ENCODE results near the gene GAPVD1. TPM values are rescaled to one million over a fixed set of nuclear protein-coding genes. Genes with fewer than 3 reads are reported as not detected.

The GAPVD1 gene
- total RNA-seq, 4 donors from 2014 or later: 34.8 to 65.4 (median 44.1) TPM

DNA sequence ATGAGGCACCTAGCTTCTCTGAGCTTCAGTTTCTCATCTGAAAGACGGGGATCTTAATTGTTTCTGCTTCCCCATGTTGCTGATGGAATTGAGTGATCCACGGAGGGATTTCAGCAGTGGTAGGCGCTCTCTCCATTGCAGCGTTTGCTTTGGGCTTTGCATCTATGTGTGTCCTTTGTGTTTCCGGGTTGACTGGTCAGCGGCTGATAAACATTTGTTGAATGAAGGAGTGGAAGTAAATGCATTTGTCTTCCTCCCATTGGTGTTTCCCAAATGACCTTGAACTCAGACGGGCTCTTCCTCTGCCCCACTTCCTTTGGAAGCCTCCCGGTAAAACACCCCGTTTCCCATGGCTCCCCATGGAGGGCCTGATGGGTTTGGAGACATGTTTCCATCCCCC, 117.2 kb downstream of the GAPVD1 start:
- intact Hi-C loops (cut with DNase I): no loop called here
- Histone ChIP-seq H3K4me1 (peaks cover 0 to 24% (median 13%) of the 10 kb centered on the region in 3 donors), H3K9me3 (no peaks in the 10 kb centered on the region)

DNA sequence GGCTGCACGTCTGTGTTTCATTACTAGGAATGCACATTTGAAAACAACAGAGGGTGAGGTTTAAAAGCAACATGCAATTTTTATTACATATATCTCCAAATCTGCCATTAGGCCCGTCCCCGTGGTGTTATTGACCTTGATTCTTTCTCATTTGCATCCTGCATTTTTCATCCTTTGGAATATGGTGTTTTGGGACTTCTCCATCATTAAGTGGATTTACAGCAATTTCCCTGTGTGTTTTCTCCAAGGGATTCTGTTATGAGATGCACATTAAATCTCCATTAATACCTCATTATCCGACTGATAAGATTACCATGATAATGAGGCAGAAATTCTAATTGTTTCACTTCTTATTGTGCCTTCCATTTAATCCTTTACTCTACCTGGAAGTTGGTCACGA, 117.6 kb downstream of the GAPVD1 start:
- Histone ChIP-seq H3K4me3 (no peak overlapping the region), H3K27ac (no peak overlapping the region), H3K4me1 (peaks cover 0 to 20% (median 9%) of the 10 kb centered on the region in 3 donors), H3K9me3 (no peaks in the 10 kb centered on the region), H3K36me3 (no peaks in the 10 kb centered on the region), H3K27me3 (peaks cover 0 to 12% (median 0%) of the 10 kb centered on the region in 4 donors)
- TF ChIP-seq, protein P1, sequence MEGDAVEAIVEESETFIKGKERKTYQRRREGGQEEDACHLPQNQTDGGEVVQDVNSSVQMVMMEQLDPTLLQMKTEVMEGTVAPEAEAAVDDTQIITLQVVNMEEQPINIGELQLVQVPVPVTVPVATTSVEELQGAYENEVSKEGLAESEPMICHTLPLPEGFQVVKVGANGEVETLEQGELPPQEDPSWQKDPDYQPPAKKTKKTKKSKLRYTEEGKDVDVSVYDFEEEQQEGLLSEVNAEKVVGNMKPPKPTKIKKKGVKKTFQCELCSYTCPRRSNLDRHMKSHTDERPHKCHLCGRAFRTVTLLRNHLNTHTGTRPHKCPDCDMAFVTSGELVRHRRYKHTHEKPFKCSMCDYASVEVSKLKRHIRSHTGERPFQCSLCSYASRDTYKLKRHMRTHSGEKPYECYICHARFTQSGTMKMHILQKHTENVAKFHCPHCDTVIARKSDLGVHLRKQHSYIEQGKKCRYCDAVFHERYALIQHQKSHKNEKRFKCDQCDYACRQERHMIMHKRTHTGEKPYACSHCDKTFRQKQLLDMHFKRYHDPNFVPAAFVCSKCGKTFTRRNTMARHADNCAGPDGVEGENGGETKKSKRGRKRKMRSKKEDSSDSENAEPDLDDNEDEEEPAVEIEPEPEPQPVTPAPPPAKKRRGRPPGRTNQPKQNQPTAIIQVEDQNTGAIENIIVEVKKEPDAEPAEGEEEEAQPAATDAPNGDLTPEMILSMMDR (IDR thresholded peaks at IDR 0.05): no peak
- no peak for TF ChIP-seq POLR2A (IDR thresholded peaks at IDR 0.05)
- 62 to 76% methylated on average over 5 of the region's 5 CpGs for WGBS, 2 donors
- DNase-seq: no peak
- intact Hi-C loops (cut with DNase I): no loop called here

More for the DNA sequence above, 117.2 kb downstream of the GAPVD1 start:
- Histone ChIP-seq H3K27me3 (peaks cover 0 to 12% (median 0%) of the 10 kb centered on the region in 4 donors), H3K27ac (no peak overlapping the region), H3K4me3 (no peak overlapping the region), H3K36me3 (no peaks in the 10 kb centered on the region)
- no peak for TF ChIP-seq POLR2A (IDR thresholded peaks at IDR 0.05)
- TF ChIP-seq, protein P1 (IDR thresholded peaks at IDR 0.05): no peak
- DNase-seq: no peak
- 63 to 69% methylated on average over 9 of the region's 9 CpGs for WGBS, 2 donors

DNA sequence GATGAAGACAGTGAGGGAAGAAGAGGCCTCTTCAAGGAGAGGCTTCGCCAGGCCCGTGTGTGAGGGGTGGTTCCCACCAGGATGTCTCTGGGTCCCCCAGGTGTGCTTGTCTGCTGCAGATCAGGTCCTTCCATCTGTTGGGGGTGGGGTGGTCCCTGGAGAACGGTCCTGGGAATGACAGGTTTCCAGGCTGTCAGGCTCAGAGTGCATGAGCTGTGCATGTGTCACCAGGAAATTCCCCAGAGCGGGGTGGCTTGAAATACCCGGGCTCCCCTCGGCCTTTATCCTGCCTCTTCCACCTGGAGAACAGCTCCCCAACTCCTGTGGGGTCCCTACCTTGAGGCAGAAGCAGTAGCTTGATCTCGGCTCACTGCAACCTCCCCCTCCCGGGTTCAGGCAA, 118.8 kb downstream of the GAPVD1 start:
- WGBS, 2 donors: 46 to 100% methylated on average over 1 to 5 of the region's 8 CpGs
- no peak overlapping the region for H3K4me3 ChIP-seq
- peaks cover 0 to 12% (median 0%) of the 10 kb centered on the region in 4 donors for H3K27me3 ChIP-seq
- H3K4me1 ChIP-seq: peaks cover 0 to 9% (median 0%) of the 10 kb centered on the region in 3 donors
- no peak overlapping the region for H3K27ac ChIP-seq
- TF ChIP-seq, protein P1 (IDR thresholded peaks at IDR 0.05): no peak
- TF ChIP-seq POLR2A (IDR thresholded peaks at IDR 0.05): no peak
- no peaks in the 10 kb centered on the region for H3K36me3 ChIP-seq
- no peaks in the 10 kb centered on the region for H3K9me3 ChIP-seq
- DNase-seq: no peak
- intact Hi-C loops (cut with DNase I): no loop called here

DNA sequence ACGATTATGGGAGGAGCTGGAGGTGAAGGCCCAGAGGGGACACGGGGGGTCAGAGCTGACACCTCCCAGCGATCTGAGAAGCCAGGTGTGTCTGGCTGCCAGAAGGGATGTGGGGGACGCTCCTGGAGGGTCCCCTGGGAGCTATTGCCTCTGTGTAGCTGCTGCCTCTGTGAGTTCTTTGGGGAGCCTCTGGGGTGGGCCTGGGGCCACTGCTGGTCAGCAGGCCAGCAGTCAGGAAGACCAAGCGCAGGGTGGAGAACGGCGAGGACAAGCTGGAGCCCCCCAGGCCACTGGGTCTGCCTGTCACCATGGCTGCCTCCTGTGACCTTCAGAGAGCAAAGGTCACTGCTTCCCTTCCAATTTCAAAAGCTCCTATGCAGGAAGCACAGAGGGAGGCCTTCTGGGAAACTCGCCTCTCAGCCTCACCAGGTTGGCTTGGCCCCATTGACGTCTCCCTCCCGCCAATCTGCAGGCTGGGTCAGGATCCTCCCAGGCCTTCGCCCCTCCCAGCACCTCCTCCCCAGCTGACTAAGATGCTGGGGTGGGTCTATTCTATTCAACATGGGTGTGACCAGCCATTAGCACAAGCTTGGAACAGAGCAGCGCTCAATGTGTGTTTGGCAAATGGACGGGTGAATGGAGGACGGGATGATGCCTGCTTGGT, 126.4 kb downstream of the GAPVD1 start:
- no peak overlapping the region for H3K27ac ChIP-seq
- H3K4me3 ChIP-seq: no peak overlapping the region
- intact Hi-C loops (cut with DNase I): no loop called here
- DNase-seq: no peak
- no peaks in the 10 kb centered on the region for H3K4me1 ChIP-seq
- no peaks in the 10 kb centered on the region for H3K9me3 ChIP-seq
- TF ChIP-seq, protein P1 (IDR thresholded peaks at IDR 0.05): no peak
- TF ChIP-seq POLR2A (IDR thresholded peaks at IDR 0.05): no peak
- H3K36me3 ChIP-seq: no peaks in the 10 kb centered on the region
- WGBS, 2 donors: 70 to 85% methylated on average over 2 to 7 of the region's 14 CpGs
- H3K27me3 ChIP-seq: no peaks in the 10 kb centered on the region

DNA sequence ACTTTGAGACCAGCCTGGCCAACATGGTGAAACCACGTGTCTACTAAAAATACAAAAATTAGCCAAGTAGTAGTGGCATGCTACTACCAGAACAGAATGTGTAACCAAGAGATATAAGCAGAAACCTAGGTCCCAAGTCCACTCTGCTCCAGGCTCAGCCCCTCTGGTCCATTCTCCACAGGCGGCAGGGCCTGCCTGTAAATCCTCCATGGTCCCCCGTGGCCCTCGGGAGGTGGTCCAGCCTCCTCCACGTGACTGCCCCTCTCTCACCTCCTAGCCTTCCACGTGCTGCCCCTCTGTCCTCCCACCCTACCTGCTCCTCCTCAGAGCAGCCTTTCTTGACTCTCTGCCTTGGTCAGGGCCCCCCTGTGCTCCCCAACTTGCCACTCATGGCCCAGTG, 127.4 kb downstream of the GAPVD1 start:
- TF ChIP-seq, protein P1 (IDR thresholded peaks at IDR 0.05): no peak
- TF ChIP-seq POLR2A (IDR thresholded peaks at IDR 0.05): no peak
- Histone ChIP-seq H3K9me3 (no peaks in the 10 kb centered on the region), H3K36me3 (no peaks in the 10 kb centered on the region), H3K27me3 (no peaks in the 10 kb centered on the region), H3K27ac (no peak overlapping the region), H3K4me1 (no peaks in the 10 kb centered on the region), H3K4me3 (no peak overlapping the region)
- no peak for DNase-seq
- 48 to 60% methylated on average over 3 to 6 of the region's 6 CpGs for WGBS, 2 donors
- intact Hi-C loops (cut with DNase I): no loop called here

Data from esophagus squamous epithelium (tissue), 5 donors.